HEK293 (cell line): ENCODE measurements around the gene IGSF9.

Source experiments
- CTCF ChIA-PET: fragments of 350-600 bp; formaldehyde crosslinking; extraction: SDS; loops from one replicate; lab custom pipeline; 2021; ENCODE audit warnings: antibody characterized with exemption; lab: Yijun Ruan, JAX
- POLR2A ChIA-PET: fragments of 300-600 bp; formaldehyde crosslinking; extraction: SDS; loops from one replicate; lab custom pipeline; 2020; ENCODE audit warnings: antibody characterized with exemption, inconsistent platforms; lab: Yijun Ruan, JAX
- H3K27ac ChIP-seq: fragments of 200-500 bp; sonication (Bioruptor generic); 2 replicates; pipeline ENCODE4 v1.5.1; 2014; ENCODE audit warnings: low read depth, low read length, control low read depth, inconsistent platforms; ENCODE audit errors: extremely low read depth
- H3K36me3 ChIP-seq, 2 experiments: fragments of 200-500 bp in 1 of 2; sonication (Bioruptor generic) in 1 of 2; 1 replicate in 1 of 2; 2 replicates in 1 of 2; pipeline ENCODE4 v1.5.1; 2014 to 2017; ENCODE audit warnings: inconsistent platforms in 2 of 2, low read length in 2 of 2; ENCODE audit not compliant: control insufficient read depth in 2 of 2, insufficient read depth in 1 of 2
- H3K4me1 ChIP-seq: fragments of 200-500 bp; sonication (Bioruptor generic); 2 replicates; pipeline ENCODE4 v1.5.1; 2014; ENCODE audit warnings: mild to moderate bottlenecking, low read length, inconsistent platforms; ENCODE audit not compliant: control insufficient read depth, insufficient read depth
- H3K4me3 ChIP-seq: 2 replicates; pipeline ENCODE4 v1.5.1; 2011; ENCODE audit warnings: low read depth, mild to moderate bottlenecking, control low read depth, low read length, moderate library complexity
- H3K9me3 ChIP-seq: fragments of 200-500 bp; sonication (Bioruptor generic); 2 replicates; pipeline ENCODE4 v1.5.1; 2014; ENCODE audit warnings: low read depth, low read length, inconsistent platforms; ENCODE audit not compliant: control insufficient read depth, insufficient read depth
- HOXD13 ChIP-seq: sonication (generic); formaldehyde crosslinking; IDR thresholded peaks from 2 replicates; pipeline ENCODE4 v1.8.0; 2022; ENCODE audit warnings: missing genetic modification reagents, borderline replicate concordance
- KLF9 ChIP-seq: fragments of 450-650 bp; formaldehyde crosslinking; IDR thresholded peaks from 2 replicates; pipeline ENCODE4 v1.5.1; 2016; ENCODE audit warnings: missing biosample characterization, missing genetic modification characterization, low read depth
- REPIN1 ChIP-seq: fragments of 450-650 bp; formaldehyde crosslinking; IDR thresholded peaks from 2 replicates; pipeline ENCODE4 v1.5.1; 2017; ENCODE audit warnings: missing biosample characterization, missing genetic modification characterization, low read depth
- SCRT2 ChIP-seq: fragments of 450-650 bp; formaldehyde crosslinking; IDR thresholded peaks from 2 replicates; pipeline ENCODE4 v1.5.1; 2016; ENCODE audit warnings: missing biosample characterization, missing genetic modification characterization
- ZNF16 ChIP-seq: fragments of 450-650 bp; formaldehyde crosslinking; IDR thresholded peaks from 2 replicates; pipeline ENCODE4 v1.5.1; 2016; ENCODE audit warnings: low read depth, missing biosample characterization, missing genetic modification characterization
- ZNF223 ChIP-seq: fragments of 450-650 bp; formaldehyde crosslinking; IDR thresholded peaks from 2 replicates; pipeline ENCODE4 v1.5.1; 2016; ENCODE audit warnings: missing biosample characterization, missing genetic modification characterization
- ZNF292 ChIP-seq: fragments of 450-650 bp; formaldehyde crosslinking; IDR thresholded peaks from 2 replicates; pipeline ENCODE4 v1.5.1; 2016; ENCODE audit warnings: low read depth, missing biosample characterization, missing genetic modification characterization, borderline replicate concordance
- ZNF391 ChIP-seq: fragments of 450-650 bp; formaldehyde crosslinking; IDR thresholded peaks from 2 replicates; pipeline ENCODE4 v1.5.1; 2016; ENCODE audit warnings: low read depth, missing biosample characterization, missing genetic modification characterization, borderline replicate concordance
- ZNF394 ChIP-seq: fragments of 450-650 bp; formaldehyde crosslinking; IDR thresholded peaks from 2 replicates; pipeline ENCODE4 v1.5.1; 2016; ENCODE audit warnings: missing biosample characterization, missing genetic modification characterization, mild to moderate bottlenecking, moderate library complexity, borderline replicate concordance
- ZNF501 ChIP-seq: fragments of 450-650 bp; formaldehyde crosslinking; IDR thresholded peaks from 2 replicates; pipeline ENCODE4 v1.5.1; 2016; ENCODE audit warnings: missing biosample characterization, missing genetic modification characterization
- ZNF518A ChIP-seq: fragments of 450-650 bp; formaldehyde crosslinking; conservative IDR thresholded peaks from 2 replicates; pipeline ENCODE4 v1.5.1; 2016; ENCODE audit warnings: low read depth, missing biosample characterization, missing genetic modification characterization
- ZNF521 ChIP-seq: fragments of 450-650 bp; formaldehyde crosslinking; IDR thresholded peaks from 2 replicates; pipeline ENCODE4 v1.5.1; 2017; ENCODE audit warnings: missing biosample characterization, mild to moderate bottlenecking, missing genetic modification characterization
- ZNF549 ChIP-seq: fragments of 450-650 bp; IDR thresholded peaks from 2 replicates; pipeline ENCODE4 v1.5.1; 2018; ENCODE audit warnings: missing biosample characterization, missing genetic modification characterization, mild to moderate bottlenecking, inconsistent platforms, moderate library complexity
- ZNF791 ChIP-seq: fragments of 450-650 bp; formaldehyde crosslinking; IDR thresholded peaks from 2 replicates; pipeline ENCODE4 v1.5.1; 2016; ENCODE audit warnings: missing biosample characterization, missing genetic modification characterization
- ZSCAN30 ChIP-seq: fragments of 450-650 bp; IDR thresholded peaks from 2 replicates; pipeline ENCODE4 v1.5.1; 2018; ENCODE audit warnings: missing biosample characterization, mild to moderate bottlenecking, missing genetic modification characterization, moderate library complexity
- TF ChIP-seq, protein P1 (sequence below): fragments of 450-650 bp; formaldehyde crosslinking; IDR thresholded peaks from 2 replicates; pipeline ENCODE4 v1.5.1; 2016; ENCODE audit warnings: missing biosample characterization, missing genetic modification characterization
- TF ChIP-seq, protein P2 (sequence below): fragments of 450-650 bp; formaldehyde crosslinking; IDR thresholded peaks from 2 replicates; pipeline ENCODE4 v1.5.1; 2016; ENCODE audit warnings: missing biosample characterization, missing genetic modification characterization, low read depth
- TF ChIP-seq, protein P3 (sequence below): fragments of 450-650 bp; formaldehyde crosslinking; IDR thresholded peaks from 2 replicates; pipeline ENCODE4 v1.5.1; 2016; ENCODE audit warnings: missing biosample characterization, missing genetic modification characterization
- TF ChIP-seq, protein P4 (sequence below): fragments of 450-650 bp; formaldehyde crosslinking; IDR thresholded peaks from 2 replicates; pipeline ENCODE4 v1.5.1; 2016; ENCODE audit warnings: missing biosample characterization, missing genetic modification characterization

Gene IGSF9

DNA sequence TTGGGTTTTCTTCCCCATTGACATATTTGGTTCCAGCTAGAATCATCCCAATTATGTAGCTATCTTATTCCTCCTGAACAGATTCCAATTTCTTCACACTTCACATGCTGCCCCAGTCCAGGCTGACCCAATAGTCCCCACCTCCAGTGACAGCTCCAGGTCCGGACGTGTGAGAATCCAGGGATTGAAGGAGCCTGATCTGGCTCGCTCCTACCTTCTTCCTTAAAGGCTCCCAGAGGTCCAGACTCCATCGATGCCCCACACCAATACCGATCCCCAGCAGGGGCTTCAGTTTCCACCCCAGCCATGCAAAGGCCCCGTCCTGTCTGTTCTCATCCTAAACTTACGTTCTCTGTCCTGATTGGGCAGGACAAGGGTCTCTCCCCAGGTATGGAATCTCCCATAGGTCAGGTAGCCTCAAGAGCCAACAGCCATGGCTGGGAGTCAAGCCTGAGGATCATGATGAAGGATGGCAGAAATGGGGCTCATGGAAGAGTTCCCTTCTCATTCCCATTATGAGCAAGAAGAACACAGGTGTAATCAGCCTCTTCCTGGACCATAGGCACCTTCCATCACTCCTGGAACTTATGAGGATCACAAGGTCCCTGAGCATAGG, 29.0 kb upstream of the IGSF9 start:
- no peaks in the 10 kb centered on the region for H3K36me3 ChIP-seq
- ChIA-PET POLR2A (no interaction called here), CTCF (interaction anchor here (2.0 kb wide), 1 partner anchor 32 kb away, joined by 7 read pairs; no protein-coding TSS in a partner anchor)

More for the DNA sequence above, 29.0 kb upstream of the IGSF9 start:
- no peak for TF ChIP-seq SCRT2 (tag by site-specific recombination)
- TF ChIP-seq ZSCAN30 (tag by site-specific recombination) = no peak
- TF ChIP-seq, protein P1, sequence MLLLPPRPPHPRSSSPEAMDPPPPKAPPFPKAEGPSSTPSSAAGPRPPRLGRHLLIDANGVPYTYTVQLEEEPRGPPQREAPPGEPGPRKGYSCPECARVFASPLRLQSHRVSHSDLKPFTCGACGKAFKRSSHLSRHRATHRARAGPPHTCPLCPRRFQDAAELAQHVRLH (tag by site-specific recombination) = no peak
- TF ChIP-seq ZNF501 (tag by site-specific recombination) = no peak
- TF ChIP-seq, protein P2, sequence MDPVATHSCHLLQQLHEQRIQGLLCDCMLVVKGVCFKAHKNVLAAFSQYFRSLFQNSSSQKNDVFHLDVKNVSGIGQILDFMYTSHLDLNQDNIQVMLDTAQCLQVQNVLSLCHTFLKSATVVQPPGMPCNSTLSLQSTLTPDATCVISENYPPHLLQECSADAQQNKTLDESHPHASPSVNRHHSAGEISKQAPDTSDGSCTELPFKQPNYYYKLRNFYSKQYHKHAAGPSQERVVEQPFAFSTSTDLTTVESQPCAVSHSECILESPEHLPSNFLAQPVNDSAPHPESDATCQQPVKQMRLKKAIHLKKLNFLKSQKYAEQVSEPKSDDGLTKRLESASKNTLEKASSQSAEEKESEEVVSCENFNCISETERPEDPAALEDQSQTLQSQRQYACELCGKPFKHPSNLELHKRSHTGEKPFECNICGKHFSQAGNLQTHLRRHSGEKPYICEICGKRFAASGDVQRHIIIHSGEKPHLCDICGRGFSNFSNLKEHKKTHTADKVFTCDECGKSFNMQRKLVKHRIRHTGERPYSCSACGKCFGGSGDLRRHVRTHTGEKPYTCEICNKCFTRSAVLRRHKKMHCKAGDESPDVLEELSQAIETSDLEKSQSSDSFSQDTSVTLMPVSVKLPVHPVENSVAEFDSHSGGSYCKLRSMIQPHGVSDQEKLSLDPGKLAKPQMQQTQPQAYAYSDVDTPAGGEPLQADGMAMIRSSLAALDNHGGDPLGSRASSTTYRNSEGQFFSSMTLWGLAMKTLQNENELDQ (tag by site-specific recombination) = no peak
- TF ChIP-seq HOXD13 = no peak
- TF ChIP-seq ZNF16 (tag by site-specific recombination) = no peak
- TF ChIP-seq ZNF292 = no peak
- no peak for TF ChIP-seq ZNF518A (tag by site-specific recombination)
- no peak for TF ChIP-seq ZNF521 (tag by site-specific recombination)
- TF ChIP-seq REPIN1 (tag by site-specific recombination) = no peak
- TF ChIP-seq, protein P3, sequence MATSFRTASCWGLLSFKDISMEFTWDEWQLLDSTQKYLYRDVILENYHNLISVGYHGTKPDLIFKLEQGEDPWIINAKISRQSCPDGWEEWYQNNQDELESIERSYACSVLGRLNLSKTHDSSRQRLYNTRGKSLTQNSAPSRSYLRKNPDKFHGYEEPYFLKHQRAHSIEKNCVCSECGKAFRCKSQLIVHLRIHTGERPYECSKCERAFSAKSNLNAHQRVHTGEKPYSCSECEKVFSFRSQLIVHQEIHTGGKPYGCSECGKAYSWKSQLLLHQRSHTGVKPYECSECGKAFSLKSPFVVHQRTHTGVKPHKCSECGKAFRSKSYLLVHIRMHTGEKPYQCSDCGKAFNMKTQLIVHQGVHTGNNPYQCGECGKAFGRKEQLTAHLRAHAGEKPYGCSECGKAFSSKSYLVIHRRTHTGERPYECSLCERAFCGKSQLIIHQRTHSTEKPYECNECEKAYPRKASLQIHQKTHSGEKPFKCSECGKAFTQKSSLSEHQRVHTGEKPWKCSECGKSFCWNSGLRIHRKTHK (tag by site-specific recombination) = no peak
- TF ChIP-seq ZNF223 = no peak
- TF ChIP-seq ZNF391 = no peak
- TF ChIP-seq, protein P4, sequence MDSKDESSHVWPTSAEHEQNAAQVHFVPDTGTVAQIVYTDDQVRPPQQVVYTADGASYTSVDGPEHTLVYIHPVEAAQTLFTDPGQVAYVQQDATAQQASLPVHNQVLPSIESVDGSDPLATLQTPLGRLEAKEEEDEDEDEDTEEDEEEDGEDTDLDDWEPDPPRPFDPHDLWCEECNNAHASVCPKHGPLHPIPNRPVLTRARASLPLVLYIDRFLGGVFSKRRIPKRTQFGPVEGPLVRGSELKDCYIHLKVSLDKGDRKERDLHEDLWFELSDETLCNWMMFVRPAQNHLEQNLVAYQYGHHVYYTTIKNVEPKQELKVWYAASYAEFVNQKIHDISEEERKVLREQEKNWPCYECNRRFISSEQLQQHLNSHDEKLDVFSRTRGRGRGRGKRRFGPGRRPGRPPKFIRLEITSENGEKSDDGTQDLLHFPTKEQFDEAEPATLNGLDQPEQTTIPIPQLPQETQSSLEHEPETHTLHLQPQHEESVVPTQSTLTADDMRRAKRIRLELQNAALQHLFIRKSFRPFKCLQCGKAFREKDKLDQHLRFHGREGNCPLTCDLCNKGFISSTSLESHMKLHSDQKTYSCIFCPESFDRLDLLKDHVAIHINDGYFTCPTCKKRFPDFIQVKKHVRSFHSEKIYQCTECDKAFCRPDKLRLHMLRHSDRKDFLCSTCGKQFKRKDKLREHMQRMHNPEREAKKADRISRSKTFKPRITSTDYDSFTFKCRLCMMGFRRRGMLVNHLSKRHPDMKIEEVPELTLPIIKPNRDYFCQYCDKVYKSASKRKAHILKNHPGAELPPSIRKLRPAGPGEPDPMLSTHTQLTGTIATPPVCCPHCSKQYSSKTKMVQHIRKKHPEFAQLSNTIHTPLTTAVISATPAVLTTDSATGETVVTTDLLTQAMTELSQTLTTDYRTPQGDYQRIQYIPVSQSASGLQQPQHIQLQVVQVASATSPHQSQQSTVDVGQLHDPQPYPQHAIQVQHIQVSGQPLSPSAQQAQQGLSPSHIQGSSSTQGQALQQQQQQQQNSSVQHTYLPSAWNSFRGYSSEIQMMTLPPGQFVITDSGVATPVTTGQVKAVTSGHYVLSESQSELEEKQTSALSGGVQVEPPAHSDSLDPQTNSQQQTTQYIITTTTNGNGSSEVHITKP (tag by site-specific recombination) = no peak
- no peak for TF ChIP-seq ZNF394
- no peak for TF ChIP-seq ZNF549 (tag by site-specific recombination)
- TF ChIP-seq KLF9 = no peak
- TF ChIP-seq ZNF791 = no peak
- no peak overlapping the region for H3K4me3 ChIP-seq
- no peaks in the 10 kb centered on the region for H3K9me3 ChIP-seq
- H3K4me1 ChIP-seq = no peaks in the 10 kb centered on the region
- H3K27ac ChIP-seq = no peak overlapping the region
